Measurements from ENCODE around the gene AKAP7. TPM values are rescaled to one million over a fixed set of nuclear protein-coding genes. Genes with fewer than 3 reads are reported as not detected.
A peak's percentile ranks its signal among the peaks of the same experiment; 100 is the strongest.

Gene AKAP7
- total RNA-seq, 1 donor from 2014 or later: 15.5 TPM

DNA sequence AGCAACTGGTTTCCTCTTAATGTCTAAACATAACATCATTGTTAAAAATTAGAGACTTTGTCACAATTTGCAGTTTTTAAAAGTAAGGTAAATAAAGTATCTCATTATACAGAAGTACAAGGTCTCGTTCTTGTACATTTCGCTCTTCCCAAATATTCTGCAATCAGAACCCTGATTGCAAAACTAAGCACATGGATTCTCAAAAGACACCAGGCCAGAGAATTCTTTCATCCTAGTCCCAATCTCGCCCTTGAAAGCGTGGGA, 355 bp upstream of the AKAP7 start:
- peaks cover 21% of the 10 kb centered on the region for H3K4me1 Mint-ChIP-seq
- H3K27ac Mint-ChIP-seq: peak overlapping the region; percentile 57
- no peaks in the 10 kb centered on the region for H3K9me3 ChIP-seq (ENCODE audit: low read depth)
- no peak for DNase-seq (ENCODE audit: low spot score)
- peak overlapping the region; percentile 87 for H3K4me2 ChIP-seq
- peak overlapping the region; percentile 87 for H3K4me3 Mint-ChIP-seq
- peaks cover 3% of the 10 kb centered on the region for H3K36me3 Mint-ChIP-seq
- peaks cover 4% of the 10 kb centered on the region for H3K9me3 Mint-ChIP-seq
- peak overlapping the region; percentile 99 for H2AFZ ChIP-seq (replicated peaks)
- peaks cover 12% of the 10 kb centered on the region for H3F3A ChIP-seq (ENCODE audit: low read depth)
- H4K20me1 ChIP-seq (ENCODE audit: low read depth): no peaks in the 10 kb centered on the region
- H3K27ac ChIP-seq: peak overlapping the region; percentile 50
- H3K79me2 ChIP-seq (ENCODE audit: low read depth): no peaks in the 10 kb centered on the region
- H3K4me3 ChIP-seq: peak overlapping the region; percentile 58
- TF ChIP-seq EZH2phosphoT487 (IDR thresholded peaks at IDR 0.05): no peak
- TF ChIP-seq, protein P1, sequence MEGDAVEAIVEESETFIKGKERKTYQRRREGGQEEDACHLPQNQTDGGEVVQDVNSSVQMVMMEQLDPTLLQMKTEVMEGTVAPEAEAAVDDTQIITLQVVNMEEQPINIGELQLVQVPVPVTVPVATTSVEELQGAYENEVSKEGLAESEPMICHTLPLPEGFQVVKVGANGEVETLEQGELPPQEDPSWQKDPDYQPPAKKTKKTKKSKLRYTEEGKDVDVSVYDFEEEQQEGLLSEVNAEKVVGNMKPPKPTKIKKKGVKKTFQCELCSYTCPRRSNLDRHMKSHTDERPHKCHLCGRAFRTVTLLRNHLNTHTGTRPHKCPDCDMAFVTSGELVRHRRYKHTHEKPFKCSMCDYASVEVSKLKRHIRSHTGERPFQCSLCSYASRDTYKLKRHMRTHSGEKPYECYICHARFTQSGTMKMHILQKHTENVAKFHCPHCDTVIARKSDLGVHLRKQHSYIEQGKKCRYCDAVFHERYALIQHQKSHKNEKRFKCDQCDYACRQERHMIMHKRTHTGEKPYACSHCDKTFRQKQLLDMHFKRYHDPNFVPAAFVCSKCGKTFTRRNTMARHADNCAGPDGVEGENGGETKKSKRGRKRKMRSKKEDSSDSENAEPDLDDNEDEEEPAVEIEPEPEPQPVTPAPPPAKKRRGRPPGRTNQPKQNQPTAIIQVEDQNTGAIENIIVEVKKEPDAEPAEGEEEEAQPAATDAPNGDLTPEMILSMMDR (IDR thresholded peaks at IDR 0.05): no peak
- H3K36me3 ChIP-seq: no peaks in the 10 kb centered on the region
- H3K4me1 ChIP-seq: peaks cover 7% of the 10 kb centered on the region
- peaks cover 6% of the 10 kb centered on the region for H3K27me3 Mint-ChIP-seq (ENCODE audit: insufficient read depth, low read depth)
- H3K9ac ChIP-seq: peak overlapping the region; percentile 39
- peaks cover 20% of the 10 kb centered on the region for H3K27me3 ChIP-seq

DNA sequence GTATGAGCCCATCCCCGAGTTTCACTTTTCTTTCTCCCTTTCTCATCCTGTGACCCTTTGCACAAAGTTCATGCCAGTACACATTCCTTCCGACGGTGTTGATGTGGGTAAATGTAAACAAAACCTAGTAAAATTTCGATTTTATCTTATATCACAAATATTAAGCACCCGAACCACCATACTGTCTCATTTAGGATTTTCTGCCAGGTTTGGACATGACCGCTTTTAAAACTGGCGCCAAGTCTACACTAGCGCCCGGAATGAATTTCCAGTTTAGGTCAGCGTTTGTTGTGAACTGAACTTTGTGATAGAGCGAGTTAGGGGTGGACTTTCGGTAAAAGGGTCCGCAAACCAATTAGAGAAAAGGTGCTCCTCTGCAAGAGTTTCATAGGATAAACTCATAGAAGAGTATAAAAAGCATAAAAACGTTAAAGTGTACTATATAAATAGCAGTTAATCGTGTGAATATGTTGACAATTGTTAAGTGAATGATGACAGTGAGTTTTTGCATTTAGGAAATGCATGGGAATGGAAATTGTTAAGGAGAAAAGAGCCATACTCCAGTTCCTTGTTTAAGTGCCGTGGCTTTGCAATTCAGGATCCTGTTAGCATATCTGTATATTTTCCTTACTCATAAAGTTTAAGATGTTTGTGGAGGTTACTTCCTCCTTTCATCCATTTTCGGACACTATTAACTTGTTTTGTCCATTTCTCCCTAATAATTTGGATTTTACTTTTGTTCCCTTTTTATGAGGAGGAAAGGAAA, 937 bp downstream of the AKAP7 start:
- peak overlapping the region; percentile 58 for H3K4me3 ChIP-seq
- H3K27me3 ChIP-seq: peaks cover 20% of the 10 kb centered on the region
- H3K9me3 ChIP-seq (ENCODE audit: low read depth): no peaks in the 10 kb centered on the region
- DNase-seq (ENCODE audit: low spot score): no peak
- H4K20me1 ChIP-seq (ENCODE audit: low read depth): no peaks in the 10 kb centered on the region
- no peak overlapping the region for H3K27ac ChIP-seq
- H3K4me1 ChIP-seq: peaks cover 7% of the 10 kb centered on the region
- H3F3A ChIP-seq (ENCODE audit: low read depth): peaks cover 12% of the 10 kb centered on the region
- H3K9ac ChIP-seq: no peak overlapping the region
- H3K4me3 Mint-ChIP-seq: peak overlapping the region; percentile 86
- peaks cover 5% of the 10 kb centered on the region for H3K9me3 Mint-ChIP-seq
- peaks cover 21% of the 10 kb centered on the region for H3K4me1 Mint-ChIP-seq
- no peaks in the 10 kb centered on the region for H3K79me2 ChIP-seq (ENCODE audit: low read depth)
- peak overlapping the region; percentile 87 for H3K27ac Mint-ChIP-seq
- peaks cover 3% of the 10 kb centered on the region for H3K36me3 Mint-ChIP-seq
- peaks cover 6% of the 10 kb centered on the region for H3K27me3 Mint-ChIP-seq (ENCODE audit: insufficient read depth, low read depth)
- peak overlapping the region; percentile 99 for H2AFZ ChIP-seq (replicated peaks)
- H3K36me3 ChIP-seq: no peaks in the 10 kb centered on the region
- peak overlapping the region; percentile 87 for H3K4me2 ChIP-seq
- TF ChIP-seq EZH2phosphoT487 (IDR thresholded peaks at IDR 0.05): no peak
- peak; percentile 38 for TF ChIP-seq EZH2 (IDR thresholded peaks at IDR 0.05)

GRCh38 chr6:131139599-131139998, 4.3 kb downstream of the AKAP7 start:
- Histone ChIP-seq H3K4me1 (peaks cover 5% of the 10 kb centered on the region), H3K9ac (no peak overlapping the region), H2AFZ (replicated peaks) (no peak overlapping the region), H3K27me3 (peaks cover 18% of the 10 kb centered on the region), H3K36me3 (no peaks in the 10 kb centered on the region), H3K27ac (no peak overlapping the region), H3F3A (ENCODE audit: low read depth) (peaks cover 9% of the 10 kb centered on the region), H3K4me3 (no peak overlapping the region), H3K9me3 (ENCODE audit: low read depth) (no peaks in the 10 kb centered on the region), H3K4me2 (no peak overlapping the region), H3K79me2 (ENCODE audit: low read depth) (no peaks in the 10 kb centered on the region), H4K20me1 (ENCODE audit: low read depth) (no peaks in the 10 kb centered on the region)
- H3K36me3 Mint-ChIP-seq: peaks cover 2% of the 10 kb centered on the region
- H3K4me3 Mint-ChIP-seq: no peak overlapping the region
- H3K27me3 Mint-ChIP-seq (ENCODE audit: insufficient read depth, low read depth): peaks cover 6% of the 10 kb centered on the region
- H3K27ac Mint-ChIP-seq: no peak overlapping the region
- peaks cover 11% of the 10 kb centered on the region for H3K4me1 Mint-ChIP-seq
- no peak for DNase-seq (ENCODE audit: low spot score)
- no peak for TF ChIP-seq EZH2 (IDR thresholded peaks at IDR 0.05)
- TF ChIP-seq EZH2phosphoT487 (IDR thresholded peaks at IDR 0.05): no peak
- TF ChIP-seq, protein P1 (IDR thresholded peaks at IDR 0.05): no peak
- peaks cover 1% of the 10 kb centered on the region for H3K9me3 Mint-ChIP-seq

GRCh38 chr6:131143319-131143718, 8.1 kb downstream of the AKAP7 start:
- Histone ChIP-seq H3K4me2 (no peak overlapping the region), H3K9ac (no peak overlapping the region), H3K9me3 (ENCODE audit: low read depth) (no peaks in the 10 kb centered on the region), H3K27me3 (no peaks in the 10 kb centered on the region), H3K27ac (no peak overlapping the region), H3K4me1 (no peaks in the 10 kb centered on the region), H4K20me1 (ENCODE audit: low read depth) (no peaks in the 10 kb centered on the region), H3K36me3 (no peaks in the 10 kb centered on the region), H2AFZ (replicated peaks) (no peak overlapping the region), H3F3A (ENCODE audit: low read depth) (no peaks in the 10 kb centered on the region), H3K4me3 (no peak overlapping the region), H3K79me2 (ENCODE audit: low read depth) (no peaks in the 10 kb centered on the region)
- no peak overlapping the region for H3K27ac Mint-ChIP-seq
- H3K4me1 Mint-ChIP-seq: peaks cover 2% of the 10 kb centered on the region
- no peaks in the 10 kb centered on the region for H3K27me3 Mint-ChIP-seq (ENCODE audit: insufficient read depth, low read depth)
- H3K4me3 Mint-ChIP-seq: no peak overlapping the region
- H3K36me3 Mint-ChIP-seq: no peaks in the 10 kb centered on the region
- no peak for DNase-seq (ENCODE audit: low spot score)
- peaks cover 1% of the 10 kb centered on the region for H3K9me3 Mint-ChIP-seq
- TF ChIP-seq EZH2 (IDR thresholded peaks at IDR 0.05): no peak
- TF ChIP-seq, protein P1 (IDR thresholded peaks at IDR 0.05): no peak
- no peak for TF ChIP-seq EZH2phosphoT487 (IDR thresholded peaks at IDR 0.05)
